Keratinocyte (primary cell): ENCODE data around the gene IFIH1. TPM values are rescaled to one million over a fixed set of nuclear protein-coding genes. Genes with fewer than 3 reads are reported as not detected.

Experiments used
- DNase-seq: peaks from one replicate; pipeline ENCODE4 v3.0.0-alpha.2; 2011; ENCODE audit warnings: low read depth, missing footprints, low spot score
- FAIRE-seq: peaks from 2 replicates; lab custom pipeline; 2011; peaks lifted over from hg19 to GRCh38; lab: Jason Lieb, UNC
- H2AFZ ChIP-seq: 2 replicates; pipeline ENCODE4 v1.6.0; 2012; ENCODE audit warnings: low read length, control low read depth, inconsistent platforms; ENCODE audit not compliant: control insufficient read depth
- H3K27ac ChIP-seq: 2 replicates; pipeline ENCODE4 v1.5.1; 2011; ENCODE audit warnings: low read length; ENCODE audit not compliant: control insufficient read depth, insufficient read depth
- H3K27me3 ChIP-seq: 3 replicates; pipeline ENCODE4 v1.6.0; 2011; ENCODE audit warnings: low read length; ENCODE audit not compliant: control insufficient read depth, insufficient read depth; ENCODE audit errors: extremely low read depth
- H3K36me3 ChIP-seq, 2 experiments: 2 replicates in 1 of 2; 3 replicates in 1 of 2; pipeline ENCODE4 v1.5.1; 2011; ENCODE audit warnings: low read length in 2 of 2, mild to moderate bottlenecking in 1 of 2; ENCODE audit not compliant: control insufficient read depth in 2 of 2, insufficient read depth in 2 of 2; ENCODE audit errors: extremely low read depth in 1 of 2
- H3K4me1 ChIP-seq: 3 replicates; pipeline ENCODE4 v1.5.1; 2011; ENCODE audit warnings: low read length; ENCODE audit not compliant: control insufficient read depth, insufficient read depth; ENCODE audit errors: extremely low read depth
- H3K4me2 ChIP-seq: 3 replicates; pipeline ENCODE4 v1.6.0; 2011; ENCODE audit warnings: low read depth, low read length; ENCODE audit not compliant: control insufficient read depth, insufficient read depth; ENCODE audit errors: extremely low read depth
- H3K4me3 ChIP-seq, 3 experiments: fragments of 200-600 bp in 1 of 3; sonication (generic) in 1 of 3; 2 replicates in 2 of 3; 3 replicates in 1 of 3; pipeline ENCODE4 v1.5.1; 2011 to 2016; ENCODE audit warnings: low read length in 3 of 3, mild to moderate bottlenecking in 3 of 3, control low read depth in 2 of 3, inconsistent platforms in 1 of 3, low read depth in 1 of 3, mixed read lengths in 1 of 3, mixed run types in 1 of 3, moderate library complexity in 1 of 3; ENCODE audit not compliant: control insufficient read depth in 2 of 3, insufficient read depth in 2 of 3; ENCODE audit errors: extremely low read depth in 1 of 3
- H3K79me2 ChIP-seq: 2 replicates; pipeline ENCODE4 v1.6.0; 2012; ENCODE audit warnings: low read length; ENCODE audit not compliant: control insufficient read depth, insufficient read depth
- H3K9ac ChIP-seq: 3 replicates; pipeline ENCODE4 v1.6.0; 2011; ENCODE audit warnings: low read length; ENCODE audit not compliant: control insufficient read depth, insufficient read depth; ENCODE audit errors: extremely low read depth
- H3K9me1 ChIP-seq: 3 replicates; pipeline ENCODE4 v1.6.0; 2011; ENCODE audit warnings: low read length; ENCODE audit not compliant: control insufficient read depth, insufficient read depth; ENCODE audit errors: extremely low read depth
- H3K9me3 ChIP-seq: 2 replicates; pipeline ENCODE4 v1.5.1; 2012; ENCODE audit warnings: low read depth, low read length; ENCODE audit not compliant: control insufficient read depth
- H4K20me1 ChIP-seq: 3 replicates; pipeline ENCODE4 v1.6.0; 2011; ENCODE audit warnings: low read length; ENCODE audit not compliant: control insufficient read depth, insufficient read depth; ENCODE audit errors: extremely low read depth
- EZH2 ChIP-seq: IDR thresholded peaks from one replicate; pipeline ENCODE4 v1.6.1; 2012; ENCODE audit warnings: inconsistent platforms, mild to moderate bottlenecking, low read length, moderate library complexity
- dilution Hi-C: fragments of 300-500 bp; cut with MboI; formaldehyde crosslinking; loops from one replicate; pipeline ENCODE4 v1.7.0; 2020; ENCODE audit warnings: low sequenced_read_pairs; ENCODE audit not compliant: extremely low pct_ligation_motif_present
- polyA plus RNA-seq, 5 experiments: library from polyadenylated mRNA; depleted of rRNA in 3 of 5; stranded (reverse) in 3 of 5; stranded (forward) in 1 of 5; unstranded in 1 of 5; fragments of >200 nt; gene quantifications; 1 replicate in 1 of 5; 2 replicates in 3 of 5; 3 replicates in 1 of 5; pipeline versions ENCODE4 v1.2.1 to v1.2.3, GENCODE V29; 2011 to 2012; ENCODE audit warnings: missing spikeins in 2 of 5, low read depth in 1 of 5, low replicate concordance in 1 of 5
- TF ChIP-seq, protein P1 (sequence below), 3 experiments: IDR thresholded peaks in 1 of 3; conservative IDR thresholded peaks in 1 of 3; optimal IDR thresholded peaks in 1 of 3; 2 replicates in 2 of 3; 3 replicates in 1 of 3; pipeline versions ENCODE3 to v1.5.1; 2011; ENCODE audit warnings: low read length in 3 of 3, mild to moderate bottlenecking in 3 of 3, moderate library complexity in 2 of 3, control low read depth in 1 of 3, inconsistent platforms in 1 of 3; ENCODE audit not compliant: insufficient read depth in 2 of 3; ENCODE audit errors: extremely low read depth in 1 of 3

Gene IFIH1
- polyA plus RNA-seq, 1 donor (not counting 4 experiments of a cell fraction or from before 2014, with no cell fraction given), result 18.5 TPM

DNA sequence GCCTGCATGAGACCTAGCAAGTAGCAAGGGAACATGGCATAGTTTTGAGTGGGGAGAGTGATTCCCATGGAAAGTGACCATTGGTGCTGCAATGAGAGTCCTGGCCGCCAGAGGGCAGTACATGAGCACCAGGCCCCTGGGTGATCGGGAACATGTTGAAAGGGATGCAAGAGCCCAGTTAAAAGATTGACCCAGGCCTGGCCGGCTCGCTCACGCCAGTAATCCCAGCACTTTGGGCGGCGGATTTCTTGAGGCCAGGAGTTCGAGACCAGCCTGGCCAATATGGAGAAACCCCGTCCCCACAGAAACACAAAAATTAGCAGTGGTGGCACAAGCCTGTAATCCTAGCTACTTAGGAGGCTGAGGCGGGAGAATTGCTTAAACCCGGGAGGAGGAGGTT is 97.4 kb downstream of the IFIH1 start:
- DNase-seq, result no peak
- FAIRE-seq, result peak; percentile 89
- peak overlapping the region; percentile 50 for H2AFZ ChIP-seq

DNA sequence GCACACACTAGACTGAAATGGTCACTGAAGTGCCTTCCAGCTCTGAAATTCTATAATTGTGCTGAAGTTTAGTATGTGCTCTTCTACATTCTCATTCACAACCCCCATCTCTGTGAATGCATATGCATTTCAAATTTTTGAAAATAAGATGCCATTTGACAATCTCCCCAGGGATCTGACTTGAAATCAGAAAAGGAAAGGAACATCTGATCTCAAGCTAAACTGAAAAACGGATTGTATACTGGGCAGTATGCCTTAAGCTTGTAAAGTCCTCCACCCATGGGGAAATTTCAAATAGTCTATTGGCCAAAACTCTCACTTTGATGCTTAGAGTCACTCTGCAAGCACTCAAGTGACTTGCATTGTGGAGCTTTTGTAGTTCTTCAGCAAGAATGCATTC is 98.1 kb downstream of the IFIH1 start:
- H3K9ac ChIP-seq, result no peak overlapping the region
- no peaks in the 10 kb centered on the region for H3K9me3 ChIP-seq
- no peaks in the 10 kb centered on the region for H3K9me1 ChIP-seq
- FAIRE-seq, result peak; percentile 66
- H3K27me3 ChIP-seq, result no peaks in the 10 kb centered on the region
- H3K4me3 ChIP-seq, result no peak overlapping the region
- H3K4me2 ChIP-seq, result no peak overlapping the region
- H4K20me1 ChIP-seq, result no peaks in the 10 kb centered on the region
- peaks cover 0 to 5% of the 10 kb centered on the region in 2 experiments for H3K36me3 ChIP-seq
- H3K4me1 ChIP-seq, result no peaks in the 10 kb centered on the region
- dilution Hi-C loops, result no loop called here
- H3K27ac ChIP-seq, result no peak overlapping the region
- no peaks in the 10 kb centered on the region for H3K79me2 ChIP-seq
- no peak for TF ChIP-seq EZH2
- TF ChIP-seq, protein P1, sequence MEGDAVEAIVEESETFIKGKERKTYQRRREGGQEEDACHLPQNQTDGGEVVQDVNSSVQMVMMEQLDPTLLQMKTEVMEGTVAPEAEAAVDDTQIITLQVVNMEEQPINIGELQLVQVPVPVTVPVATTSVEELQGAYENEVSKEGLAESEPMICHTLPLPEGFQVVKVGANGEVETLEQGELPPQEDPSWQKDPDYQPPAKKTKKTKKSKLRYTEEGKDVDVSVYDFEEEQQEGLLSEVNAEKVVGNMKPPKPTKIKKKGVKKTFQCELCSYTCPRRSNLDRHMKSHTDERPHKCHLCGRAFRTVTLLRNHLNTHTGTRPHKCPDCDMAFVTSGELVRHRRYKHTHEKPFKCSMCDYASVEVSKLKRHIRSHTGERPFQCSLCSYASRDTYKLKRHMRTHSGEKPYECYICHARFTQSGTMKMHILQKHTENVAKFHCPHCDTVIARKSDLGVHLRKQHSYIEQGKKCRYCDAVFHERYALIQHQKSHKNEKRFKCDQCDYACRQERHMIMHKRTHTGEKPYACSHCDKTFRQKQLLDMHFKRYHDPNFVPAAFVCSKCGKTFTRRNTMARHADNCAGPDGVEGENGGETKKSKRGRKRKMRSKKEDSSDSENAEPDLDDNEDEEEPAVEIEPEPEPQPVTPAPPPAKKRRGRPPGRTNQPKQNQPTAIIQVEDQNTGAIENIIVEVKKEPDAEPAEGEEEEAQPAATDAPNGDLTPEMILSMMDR (optimal IDR thresholded peaks at IDR 0.05 in 1 of 3, IDR thresholded peaks at IDR 0.05 in 1 of 3, conservative IDR thresholded peaks at IDR 0.05 in 1 of 3; ENCODE audit: extremely low read depth in 1 of 3, insufficient read depth in 2 of 3, low read length in 3 of 3), result no peak
- no peak overlapping the region for H2AFZ ChIP-seq
- no peak for DNase-seq

More for the DNA sequence above, 97.4 kb downstream of the IFIH1 start:
- Histone ChIP-seq H3K27me3 (no peaks in the 10 kb centered on the region), H3K4me2 (no peak overlapping the region), H3K27ac (no peak overlapping the region), H3K79me2 (no peaks in the 10 kb centered on the region), H4K20me1 (no peaks in the 10 kb centered on the region), H3K9me3 (no peaks in the 10 kb centered on the region), H3K4me3 (no peak overlapping the region), H3K9ac (no peak overlapping the region), H3K4me1 (no peaks in the 10 kb centered on the region), H3K9me1 (no peaks in the 10 kb centered on the region), H3K36me3 (peaks cover 0 to 4% of the 10 kb centered on the region in 2 experiments)
- dilution Hi-C loops, result no loop called here
- TF ChIP-seq, protein P1 (optimal IDR thresholded peaks at IDR 0.05 in 1 of 3, IDR thresholded peaks at IDR 0.05 in 1 of 3, conservative IDR thresholded peaks at IDR 0.05 in 1 of 3; ENCODE audit: extremely low read depth in 1 of 3, insufficient read depth in 2 of 3, low read length in 3 of 3), result peak; percentile 89 to 98 (median 93)
- TF ChIP-seq EZH2, result no peak
